Stomach (tissue), 9 donors: ENCODE results near the gene TLCD3A. TPM values are rescaled to one million over a fixed set of nuclear protein-coding genes. Genes with fewer than 3 reads are reported as not detected.
A peak's percentile ranks its signal among the peaks of the same experiment; 100 is the strongest.
"Not testable (repeated sequence)": the region's sequence is repeated elsewhere in the genome, so short reads cannot be mapped to it uniquely, and the experiment has no call there.

Experiments used
- DNase-seq, 2 donors: peaks; one replicate each; pipeline versions ENCODE4 v3.0.0 to v3.0.0-alpha.2; 2013 to 2019
- H3K27ac ChIP-seq, 5 donors: fragments of 200-600 bp in 4 of 5; sonication (generic) in 4 of 5; one replicate each; pipeline ENCODE4 v1.5.1; 2013 to 2019; ENCODE audit warnings: mild to moderate bottlenecking in 1 of 5, moderate library complexity in 1 of 5
- H3K27me3 ChIP-seq, 3 donors: fragments of 200-600 bp; sonication (generic); one replicate each; pipeline ENCODE4 v1.5.1; 2017 to 2019; ENCODE audit warnings: mixed run types in 1 of 3
- H3K36me3 ChIP-seq, 4 donors: fragments of 200-600 bp; sonication (generic); 1 replicate in 3 of 4; 2 replicates in 1 of 4; pipeline ENCODE4 v1.5.1; 2016 to 2019
- H3K4me1 ChIP-seq, 4 donors: fragments of 200-600 bp; sonication (generic); one replicate each; pipeline ENCODE4 v1.5.1; 2016 to 2019
- H3K4me3 ChIP-seq, 4 donors: fragments of 200-600 bp; sonication (generic) in 3 of 4; one replicate each; pipeline ENCODE4 v1.5.1; 2016 to 2019; ENCODE audit warnings: mild to moderate bottlenecking in 1 of 4
- H3K9me3 ChIP-seq, 4 donors: fragments of 200-600 bp; sonication (generic); one replicate each; pipeline ENCODE4 v1.5.1; 2016 to 2019
- CTCF ChIP-seq, 7 experiments: fragments of 450-650 bp in 4 of 7; fragments of 200-600 bp in 3 of 7; sonication (generic) in 3 of 7; IDR thresholded peaks; one replicate each; pipeline ENCODE4 v1.5.1; 2016 to 2019; ENCODE audit warnings: antibody characterized with exemption in 7 of 7, control low read depth in 2 of 7, mild to moderate bottlenecking in 1 of 7
- EP300 ChIP-seq: sonication (generic); formaldehyde crosslinking; IDR thresholded peaks from one replicate; pipeline ENCODE4 v1.6.1; 2017; ENCODE audit warnings: antibody characterized with exemption
- POLR2AphosphoS5 ChIP-seq, 3 donors: sonication (generic); formaldehyde crosslinking; IDR thresholded peaks; one replicate each; pipeline ENCODE4 v1.6.1; 2016; ENCODE audit warnings: antibody characterized with exemption in 3 of 3
- WGBS, 5 donors: extraction: QIAGEN DNeasy Blood & Tissue Kit in 3 of 5; methylation state at CpG; one replicate each; pipeline versions ENCODE4 v1.1.5 to v1.1.7; 2013 to 2018; 5-methylcytosine and 5-hydroxymethylcytosine counted together
- intact Hi-C: fragments of 100-400 bp; cut with DNase I; formaldehyde crosslinking; loops from one replicate; pipeline ENCODE4 v1.15.1; 2023; ENCODE audit warnings: low total_unique reads
- polyA plus RNA-seq, 3 donors: library from polyadenylated mRNA; stranded (reverse); fragments of 200-250 nt; gene quantifications; one replicate each; pipeline ENCODE4 v1.2.3, GENCODE V29; 2013
- total RNA-seq, 5 donors: library from RNA; depleted of rRNA; stranded (reverse); fragments of >200 nt; gene quantifications; one replicate each; pipeline versions ENCODE4 v1.1.0 to v1.2.3, GENCODE V29; 2014 to 2016
- donor health status: healthy with polysubstance abuse.
- donor health status: Bipolar disorder and iron deficiency.
- donor health status: healthy.

Gene TLCD3A
- total and polyA plus RNA-seq, 8 donors: 0.58 to 33.2 (median 11.8) TPM

- H3K27me3 ChIP-seq, H3K4me3 ChIP-seq, H3K9me3 ChIP-seq, intact Hi-C loops: not testable (repeated sequence)
- Histone ChIP-seq H3K27ac (peak overlapping the region in 1 of 5 donors; percentile 55), H3K4me1 (peaks cover 18 to 49% (median 39%) of the 10 kb centered on the region in 4 donors), H3K36me3 (peaks cover 16 to 58% (median 54%) of the 10 kb centered on the region in 4 donors)
- peak in 1 of 2 donors; percentile 43 for DNase-seq
- WGBS, 5 donors: 76 to 94% (median 85%) methylated on average over 9 to 10 of the region's 12 CpGs
Observed at GRCh38 chr17:790874-791247, 58.5 kb downstream of the TLCD3A start.

- intact Hi-C loops: no loop called here
- peaks cover 17 to 45% (median 37%) of the 10 kb centered on the region in 4 donors for H3K4me1 ChIP-seq
- DNase-seq: no peak
Observed at GRCh38 chr17:791829-792228, 59.4 kb downstream of the TLCD3A start.

GRCh38 chr17:792277-792676, 59.9 kb downstream of the TLCD3A start:
- DNase-seq: peak in 1 of 2 donors; percentile 39
- peak in 1 of 3 donors; percentile 28 for TF ChIP-seq POLR2AphosphoS5 (IDR thresholded peaks at IDR 0.05)
- TF ChIP-seq CTCF (IDR thresholded peaks at IDR 0.05): no peak
- TF ChIP-seq EP300: no peak
- H3K27me3 ChIP-seq: no peaks in the 10 kb centered on the region
- H3K4me3 ChIP-seq: no peak overlapping the region
- peaks cover 12 to 41% (median 33%) of the 10 kb centered on the region in 4 donors for H3K4me1 ChIP-seq
- H3K36me3 ChIP-seq: peaks cover 16 to 60% (median 52%) of the 10 kb centered on the region in 4 donors
- no peaks in the 10 kb centered on the region for H3K9me3 ChIP-seq
- 56 to 73% (median 66%) methylated on average over 9 of the region's 9 CpGs for WGBS, 5 donors
- H3K27ac ChIP-seq: peak overlapping the region in 2 of 5 donors; percentile 46 to 55
- intact Hi-C loops: no loop called here

More at GRCh38 chr17:791829-792228, 59.4 kb downstream of the TLCD3A start:
- H3K36me3 ChIP-seq: peaks cover 16 to 59% (median 54%) of the 10 kb centered on the region in 4 donors
- H3K9me3 ChIP-seq: no peaks in the 10 kb centered on the region
- no peak overlapping the region for H3K4me3 ChIP-seq
- WGBS, 5 donors: 81 to 90% (median 88%) methylated on average over 19 of the region's 19 CpGs
- no peak for TF ChIP-seq CTCF (IDR thresholded peaks at IDR 0.05)
- no peaks in the 10 kb centered on the region for H3K27me3 ChIP-seq
- H3K27ac ChIP-seq: peak overlapping the region in 2 of 5 donors; percentile 24 to 55

Other genes with a start within 250 kb of the TLCD3A start
- gene VPS53, start 17.8 kb upstream of the TLCD3A start, total RNA-seq: 100 to 1,000 TPM in 1 of 5 donors, 10 to 100 TPM in 4; 26.1 to 206 (median 49.1) TPM
- gene VPS53, start 17.8 kb upstream of the TLCD3A start, polyA plus RNA-seq: 10 to 100 TPM in 1 of 3 donors, 1 to 10 TPM in 2; 4.5 to 13.1 (median 5.6) TPM
- gene GEMIN4, start 19.7 kb downstream of the TLCD3A start, total RNA-seq: 10 to 100 TPM in 3 of 5 donors, 1 to 10 TPM in 2; 8.2 to 92.4 (median 21.4) TPM
- gene GEMIN4, start 19.7 kb downstream of the TLCD3A start, polyA plus RNA-seq: 10 to 100 TPM in 1 of 3 donors, 1 to 10 TPM in 2; 5.7 to 11.1 (median 7.8) TPM
- gene GLOD4, start 49.7 kb downstream of the TLCD3A start, total RNA-seq: 100 to 1,000 TPM in 3 of 5 donors, 10 to 100 TPM in 1, 1 to 10 TPM in 1; 6.4 to 213 (median 104) TPM
- 10 to 100 TPM; 38.4 to 91.2 (median 82.1) TPM for gene GLOD4, start 49.7 kb downstream of the TLCD3A start, polyA plus RNA-seq
- gene MRM3, start 49.8 kb downstream of the TLCD3A start, total RNA-seq: 10 to 100 TPM; 12.2 to 69.2 (median 39.1) TPM
- 10 to 100 TPM; 11.2 to 16.6 (median 15.2) TPM for gene MRM3, start 49.8 kb downstream of the TLCD3A start, polyA plus RNA-seq
- gene NXN, start 247.2 kb downstream of the TLCD3A start, total RNA-seq: 10 to 100 TPM; 21.0 to 47.8 (median 26.9) TPM
- gene NXN, start 247.2 kb downstream of the TLCD3A start, polyA plus RNA-seq: 10 to 100 TPM; 17.9 to 33.8 (median 23.2) TPM